ENCODE measurements around the gene TMEM223. TPM values are rescaled to one million over a fixed set of nuclear protein-coding genes. Genes with fewer than 3 reads are reported as not detected.

TMEM223 gene
- total and polyA plus RNA-seq, 9 of the 15 experiments (the other 6 are each of a cell fraction or from before 2014, with no cell fraction given), result 5.9 to 34.5 (median 19.6) TPM

GRCh38 chr11:62753736-62754603 is 37.8 kb downstream of the TMEM223 start, which contains the start of gene ZBTB3 (continued):
- TF ChIP-seq ZNF124 (CRISPR knock-in tag; IDR thresholded peaks at IDR 0.05), result no peak
- 0 out of 2 replicates have a peak, but pooled peaks have one; percentile 60 for TF ChIP-seq CTBP1 (IDR thresholded peaks at IDR 0.05; ENCODE audit: borderline replicate concordance)
- TF ChIP-seq, protein P1, sequence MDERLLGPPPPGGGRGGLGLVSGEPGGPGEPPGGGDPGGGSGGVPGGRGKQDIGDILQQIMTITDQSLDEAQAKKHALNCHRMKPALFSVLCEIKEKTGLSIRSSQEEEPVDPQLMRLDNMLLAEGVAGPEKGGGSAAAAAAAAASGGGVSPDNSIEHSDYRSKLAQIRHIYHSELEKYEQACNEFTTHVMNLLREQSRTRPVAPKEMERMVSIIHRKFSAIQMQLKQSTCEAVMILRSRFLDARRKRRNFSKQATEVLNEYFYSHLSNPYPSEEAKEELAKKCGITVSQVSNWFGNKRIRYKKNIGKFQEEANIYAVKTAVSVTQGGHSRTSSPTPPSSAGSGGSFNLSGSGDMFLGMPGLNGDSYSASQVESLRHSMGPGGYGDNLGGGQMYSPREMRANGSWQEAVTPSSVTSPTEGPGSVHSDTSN (CRISPR knock-in tag; IDR thresholded peaks at IDR 0.05; ENCODE audit: low read depth), result peak; percentile 57
- TF ChIP-seq, protein P1 (tag; conservative IDR thresholded peaks at IDR 0.05; ENCODE audit: low read depth), result peak; percentile 98
- TF ChIP-seq NFE2L1 (tag; IDR thresholded peaks at IDR 0.05; ENCODE audit: borderline replicate concordance, low read depth), result no peak
- TF ChIP-seq MTA3 (IDR thresholded peaks at IDR 0.05; ENCODE audit: borderline replicate concordance), result peak; percentile 82; the same call in 1 of the 2 replicates
- no peak for TF ChIP-seq FOXP4 (CRISPR knock-in tag; IDR thresholded peaks at IDR 0.05; ENCODE audit: borderline replicate concordance)
- TF ChIP-seq ZNF449 (CRISPR knock-in tag; IDR thresholded peaks at IDR 0.05), result no peak
- no peak for TF ChIP-seq CSDE1 (IDR thresholded peaks at IDR 0.05)
- no peak for TF ChIP-seq ZNF217 (CRISPR knock-in tag; IDR thresholded peaks at IDR 0.05)
- no peak for TF ChIP-seq HNRNPK (IDR thresholded peaks at IDR 0.05; ENCODE audit: low read depth, low read length, poor library complexity, severe bottlenecking)
- TF ChIP-seq, protein P2, sequence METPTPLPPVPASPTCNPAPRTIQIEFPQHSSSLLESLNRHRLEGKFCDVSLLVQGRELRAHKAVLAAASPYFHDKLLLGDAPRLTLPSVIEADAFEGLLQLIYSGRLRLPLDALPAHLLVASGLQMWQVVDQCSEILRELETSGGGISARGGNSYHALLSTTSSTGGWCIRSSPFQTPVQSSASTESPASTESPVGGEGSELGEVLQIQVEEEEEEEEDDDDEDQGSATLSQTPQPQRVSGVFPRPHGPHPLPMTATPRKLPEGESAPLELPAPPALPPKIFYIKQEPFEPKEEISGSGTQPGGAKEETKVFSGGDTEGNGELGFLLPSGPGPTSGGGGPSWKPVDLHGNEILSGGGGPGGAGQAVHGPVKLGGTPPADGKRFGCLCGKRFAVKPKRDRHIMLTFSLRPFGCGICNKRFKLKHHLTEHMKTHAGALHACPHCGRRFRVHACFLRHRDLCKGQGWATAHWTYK (CRISPR knock-in tag; IDR thresholded peaks at IDR 0.05), result 0 out of 2 replicates have a peak, but pooled peaks have one; percentile 39
- no peak for TF ChIP-seq ZNF764 (CRISPR knock-in tag; IDR thresholded peaks at IDR 0.05; ENCODE audit: low read depth)
- peak; percentile 99 for TF ChIP-seq SP1 (CRISPR knock-in tag; IDR thresholded peaks at IDR 0.05)
- TF ChIP-seq ETV1 (tag; conservative IDR thresholded peaks at IDR 0.05; ENCODE audit: low read depth), result 0 out of 2 replicates have a peak, but pooled peaks have one; percentile 6
- TF ChIP-seq ZNF184 (CRISPR knock-in tag; IDR thresholded peaks at IDR 0.05), result no peak
- TF ChIP-seq ARID3A (IDR thresholded peaks at IDR 0.05; ENCODE audit: borderline replicate concordance, low read depth, low read length), result peak; percentile 43; the same call in 1 of the 2 replicates

All from K562 (cell line).